Glutamatergic neuron (in vitro differentiated cells): ENCODE measurements around the gene SREBF2. TPM values are rescaled to one million over a fixed set of nuclear protein-coding genes. Genes with fewer than 3 reads are reported as not detected.

Experiments used
- DNase-seq: peaks from one replicate; pipeline ENCODE4 v3.0.0; 2022
- H3K27ac Mint-ChIP-seq: one replicate; pipeline ENCODE4 v1.8.0; 2020; ENCODE audit warnings: mild to moderate bottlenecking, mixed read lengths, inconsistent platforms; ENCODE audit not compliant: unreplicated experiment
- H3K27me3 Mint-ChIP-seq: one replicate; pipeline ENCODE4 v1.8.0; 2020; ENCODE audit warnings: mild to moderate bottlenecking, moderate library complexity, mixed read lengths, inconsistent platforms; ENCODE audit not compliant: unreplicated experiment
- H3K36me3 Mint-ChIP-seq: one replicate; pipeline ENCODE4 v1.8.0; 2020; ENCODE audit warnings: mild to moderate bottlenecking, mixed read lengths, inconsistent platforms; ENCODE audit not compliant: unreplicated experiment
- H3K4me1 Mint-ChIP-seq: one replicate; pipeline ENCODE4 v1.8.0; 2020; ENCODE audit warnings: mild to moderate bottlenecking, low read depth, mixed read lengths, inconsistent platforms; ENCODE audit not compliant: unreplicated experiment
- H3K4me3 Mint-ChIP-seq: one replicate; pipeline ENCODE4 v1.8.0; 2020; ENCODE audit warnings: mild to moderate bottlenecking, mixed read lengths, inconsistent platforms; ENCODE audit not compliant: unreplicated experiment
- H3K9me3 Mint-ChIP-seq: one replicate; pipeline ENCODE4 v1.8.0; 2020; ENCODE audit warnings: mild to moderate bottlenecking, moderate library complexity, mixed read lengths, inconsistent platforms; ENCODE audit not compliant: unreplicated experiment
- total RNA-seq: library from RNA; stranded (reverse); fragmentation: NEBNext Ultra II Directional; extraction: Animal tissue kit (Norgen Biotek cat#: 25700); gene quantifications from one replicate; pipeline ENCODE4 v1.2.1, GENCODE V29; 2021; ENCODE audit not compliant: unreplicated experiment
- TF ChIP-seq, protein P1 (sequence below): fragments of 200-600 bp; sonication (generic); IDR thresholded peaks from one replicate; pipeline ENCODE4 v1.5.0; 2021; ENCODE audit not compliant: partially characterized antibody, unreplicated experiment

Gene SREBF2
- total RNA-seq, 1 donor from 2014 or later = 291 TPM

DNA sequence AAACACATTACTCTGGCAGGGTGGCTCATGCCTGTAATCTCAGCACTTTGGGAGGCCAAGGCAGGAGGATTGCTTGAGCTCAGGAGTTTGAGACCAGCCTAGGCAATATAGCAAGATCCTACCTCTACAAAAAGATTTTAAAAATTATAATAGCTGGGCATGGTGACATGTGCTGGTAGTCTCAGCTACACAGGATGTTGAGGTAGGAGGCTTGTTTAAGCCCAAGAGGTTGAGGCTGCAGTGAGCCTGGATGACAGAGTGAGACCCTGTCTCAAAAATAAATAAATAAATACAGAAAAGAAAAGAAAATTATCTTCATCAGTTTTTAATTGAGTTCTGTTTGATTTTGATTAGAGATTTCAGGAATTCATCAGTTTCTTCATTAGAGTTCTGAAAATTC lies 27.3 kb upstream of the SREBF2 start:
- TF ChIP-seq, protein P1, sequence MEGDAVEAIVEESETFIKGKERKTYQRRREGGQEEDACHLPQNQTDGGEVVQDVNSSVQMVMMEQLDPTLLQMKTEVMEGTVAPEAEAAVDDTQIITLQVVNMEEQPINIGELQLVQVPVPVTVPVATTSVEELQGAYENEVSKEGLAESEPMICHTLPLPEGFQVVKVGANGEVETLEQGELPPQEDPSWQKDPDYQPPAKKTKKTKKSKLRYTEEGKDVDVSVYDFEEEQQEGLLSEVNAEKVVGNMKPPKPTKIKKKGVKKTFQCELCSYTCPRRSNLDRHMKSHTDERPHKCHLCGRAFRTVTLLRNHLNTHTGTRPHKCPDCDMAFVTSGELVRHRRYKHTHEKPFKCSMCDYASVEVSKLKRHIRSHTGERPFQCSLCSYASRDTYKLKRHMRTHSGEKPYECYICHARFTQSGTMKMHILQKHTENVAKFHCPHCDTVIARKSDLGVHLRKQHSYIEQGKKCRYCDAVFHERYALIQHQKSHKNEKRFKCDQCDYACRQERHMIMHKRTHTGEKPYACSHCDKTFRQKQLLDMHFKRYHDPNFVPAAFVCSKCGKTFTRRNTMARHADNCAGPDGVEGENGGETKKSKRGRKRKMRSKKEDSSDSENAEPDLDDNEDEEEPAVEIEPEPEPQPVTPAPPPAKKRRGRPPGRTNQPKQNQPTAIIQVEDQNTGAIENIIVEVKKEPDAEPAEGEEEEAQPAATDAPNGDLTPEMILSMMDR = no peak
- no peak overlapping the region for H3K4me3 Mint-ChIP-seq
- H3K36me3 Mint-ChIP-seq = peaks cover 14% of the 10 kb centered on the region
- H3K27ac Mint-ChIP-seq = no peak overlapping the region
- H3K9me3 Mint-ChIP-seq = no peaks in the 10 kb centered on the region
- no peak for DNase-seq
- peaks cover 6% of the 10 kb centered on the region for H3K4me1 Mint-ChIP-seq
- H3K27me3 Mint-ChIP-seq = no peaks in the 10 kb centered on the region

DNA sequence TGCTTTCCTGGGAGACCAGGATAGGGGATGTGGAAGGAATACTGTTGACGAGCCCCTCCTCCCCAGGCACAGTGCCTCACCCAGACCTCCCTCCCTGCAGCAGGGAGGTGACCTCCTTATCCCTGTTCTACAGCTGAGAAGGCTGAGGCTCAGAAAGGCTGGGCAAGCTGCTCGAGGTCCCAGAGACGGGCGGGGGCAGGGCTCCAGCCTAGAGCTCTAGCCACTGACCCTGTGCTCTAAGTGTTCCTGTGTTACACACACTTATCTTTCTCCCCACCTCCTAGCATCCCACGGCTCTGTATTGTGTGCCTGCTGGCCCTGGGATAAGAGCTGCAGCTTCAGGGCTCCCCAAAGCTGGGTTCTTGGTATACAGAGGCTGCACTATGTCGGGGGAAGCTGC lies 24.5 kb upstream of the SREBF2 start:
- no peaks in the 10 kb centered on the region for H3K9me3 Mint-ChIP-seq
- no peak for DNase-seq
- H3K27me3 Mint-ChIP-seq = no peaks in the 10 kb centered on the region
- peaks cover 14% of the 10 kb centered on the region for H3K36me3 Mint-ChIP-seq
- H3K27ac Mint-ChIP-seq = no peak overlapping the region
- TF ChIP-seq, protein P1 = no peak
- H3K4me3 Mint-ChIP-seq = no peak overlapping the region
- H3K4me1 Mint-ChIP-seq = no peaks in the 10 kb centered on the region

DNA sequence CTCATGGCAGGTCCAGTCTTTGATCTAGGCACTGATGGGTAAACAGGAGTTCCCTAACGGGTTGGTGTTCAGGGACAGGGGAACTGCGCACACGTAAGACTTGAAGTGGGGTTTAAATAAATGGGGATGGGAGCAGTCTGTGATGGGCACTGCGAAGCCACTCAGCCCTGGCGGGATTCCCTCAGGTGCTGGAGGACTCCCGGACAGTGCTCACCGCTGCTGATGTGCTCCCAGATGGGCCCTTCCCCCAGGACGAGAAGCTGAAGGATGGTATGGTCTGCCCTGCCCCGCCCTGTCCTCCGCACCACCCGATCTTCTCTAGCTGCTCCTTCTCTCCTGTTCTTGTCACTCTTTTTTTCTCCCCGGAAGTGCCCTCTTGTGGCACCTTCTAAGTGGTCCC lies 22.9 kb upstream of the SREBF2 start:
- H3K4me1 Mint-ChIP-seq = no peaks in the 10 kb centered on the region
- DNase-seq = no peak
- TF ChIP-seq, protein P1 = no peak
- no peaks in the 10 kb centered on the region for H3K27me3 Mint-ChIP-seq
- no peak overlapping the region for H3K4me3 Mint-ChIP-seq
- H3K9me3 Mint-ChIP-seq = no peaks in the 10 kb centered on the region
- peaks cover 14% of the 10 kb centered on the region for H3K36me3 Mint-ChIP-seq
- H3K27ac Mint-ChIP-seq = no peak overlapping the region

DNA sequence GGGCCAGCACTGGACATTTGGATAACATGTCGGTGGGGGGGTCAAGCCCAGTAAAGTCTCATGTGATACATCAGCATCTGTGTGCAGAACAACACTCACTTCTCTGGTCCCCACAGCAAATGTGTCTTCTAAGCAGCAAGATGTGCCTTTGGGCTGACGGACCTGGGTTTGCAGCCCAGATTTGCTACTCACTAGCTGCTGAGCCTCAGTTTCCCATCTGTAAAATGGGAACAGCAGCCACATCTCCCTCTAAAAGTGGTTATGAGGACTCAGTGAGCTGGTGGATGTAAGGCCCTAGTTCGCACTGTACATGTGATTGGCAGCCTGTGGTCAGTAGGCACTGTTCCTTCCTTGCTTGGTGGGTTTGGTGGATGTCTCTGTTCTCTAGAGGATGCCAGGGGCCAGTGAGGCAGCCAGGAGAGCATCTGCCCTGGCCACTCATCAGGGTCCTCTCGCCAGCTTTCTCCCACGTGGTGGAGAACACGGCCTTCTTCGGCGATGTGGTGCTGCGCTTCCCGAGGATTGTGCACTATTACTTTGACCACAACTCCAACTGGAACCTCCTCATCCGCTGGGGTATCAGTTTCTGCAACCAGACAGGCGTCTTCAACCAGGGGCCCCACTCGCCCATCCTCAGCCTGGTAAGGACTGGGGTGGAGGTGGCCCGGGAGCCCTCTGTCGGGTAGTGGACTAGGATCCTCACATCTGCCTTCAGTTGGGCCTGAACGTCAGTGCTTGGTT lies 19.9 kb upstream of the SREBF2 start:
- Mint-ChIP-seq H3K4me1 (no peaks in the 10 kb centered on the region), H3K36me3 (peaks cover 14% of the 10 kb centered on the region)
- DNase-seq = no peak

DNA sequence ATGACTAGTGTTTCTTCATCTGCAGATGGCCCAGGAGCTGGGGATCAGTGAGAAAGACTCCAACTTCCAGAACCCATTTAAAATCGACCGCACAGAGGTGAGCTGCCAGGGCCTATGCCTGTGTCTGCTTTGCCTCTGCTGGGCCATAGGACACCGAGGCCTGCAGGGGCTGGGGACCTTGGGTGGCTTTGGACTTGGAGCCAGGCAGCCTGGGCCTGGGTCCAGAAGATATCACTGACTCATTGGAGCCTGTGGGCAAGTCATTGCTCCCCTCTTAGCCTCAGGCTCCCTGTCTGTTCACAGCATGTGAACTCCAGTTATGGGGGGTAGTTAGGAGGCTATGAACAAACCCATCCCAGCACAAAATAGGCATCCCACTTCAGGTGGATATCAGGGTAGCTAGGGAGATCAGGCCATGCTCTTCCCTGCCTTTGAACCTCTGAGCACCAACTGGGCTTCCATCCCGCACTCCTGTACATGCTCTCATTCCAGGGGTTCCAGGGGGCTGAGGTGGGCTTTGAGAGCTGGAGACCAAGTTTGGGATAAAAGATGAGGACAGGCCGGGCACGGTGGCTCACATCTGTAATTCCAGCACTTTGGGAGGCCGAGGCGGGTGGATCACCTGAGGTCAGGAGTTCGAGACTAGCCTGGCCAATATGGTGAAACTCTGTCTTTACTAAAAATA lies 19.0 kb upstream of the SREBF2 start:
- no peak overlapping the region for H3K4me3 Mint-ChIP-seq
- no peak overlapping the region for H3K27ac Mint-ChIP-seq
- H3K36me3 Mint-ChIP-seq = peaks cover 12% of the 10 kb centered on the region
- H3K9me3 Mint-ChIP-seq = no peaks in the 10 kb centered on the region
- no peaks in the 10 kb centered on the region for H3K27me3 Mint-ChIP-seq
- no peaks in the 10 kb centered on the region for H3K4me1 Mint-ChIP-seq
- TF ChIP-seq, protein P1 = no peak
- no peak for DNase-seq

More for the DNA sequence above, 19.9 kb upstream of the SREBF2 start:
- Mint-ChIP-seq H3K27me3 (no peaks in the 10 kb centered on the region), H3K4me3 (no peak overlapping the region), H3K9me3 (no peaks in the 10 kb centered on the region), H3K27ac (no peak overlapping the region)
- TF ChIP-seq, protein P1 = no peak
